Liver (tissue), 3 donors: Measurements from ENCODE around the gene IGF2R.

Source experiments
- ATF3 ChIP-seq: IDR thresholded peaks from 2 replicates; pipeline ENCODE4 v1.6.1; 2016; ENCODE audit warnings: antibody characterized with exemption
- EGR1 ChIP-seq, 2 donors: IDR thresholded peaks; 2 replicates each; pipeline ENCODE4 v1.6.1; 2016 to 2018; ENCODE audit warnings: antibody characterized with exemption in 2 of 2, low read depth in 2 of 2
- GABPA ChIP-seq, 2 donors: IDR thresholded peaks in 1 of 2; conservative IDR thresholded peaks in 1 of 2; 2 replicates each; pipeline ENCODE4 v1.6.1; 2016; ENCODE audit warnings: antibody characterized with exemption in 2 of 2, mild to moderate bottlenecking in 1 of 2, moderate library complexity in 1 of 2
- JUND ChIP-seq, 2 donors: IDR thresholded peaks; 2 replicates each; pipeline ENCODE4 v1.6.1; 2016; ENCODE audit warnings: antibody characterized with exemption in 2 of 2
- RAD21 ChIP-seq, 2 donors: IDR thresholded peaks; 2 replicates each; pipeline ENCODE4 v1.6.1; 2016; ENCODE audit warnings: antibody characterized with exemption in 2 of 2, mild to moderate bottlenecking in 2 of 2
- TAF1 ChIP-seq: conservative IDR thresholded peaks from 2 replicates; pipeline ENCODE4 v1.6.1; 2016; ENCODE audit warnings: antibody characterized with exemption, mild to moderate bottlenecking
- TF ChIP-seq, protein P1 (sequence below): fragments of 150-350 bp; IDR thresholded peaks from 2 replicates; pipeline ENCODE4 v1.5.1; 2017; ENCODE audit warnings: improper control_type of control experiment, low read depth, low read length; ENCODE audit not compliant: missing input control
- TF ChIP-seq, protein P2 (sequence below): IDR thresholded peaks from 2 replicates; pipeline ENCODE4 v1.6.1; 2016; ENCODE audit warnings: antibody characterized with exemption
- donor health status: healthy.
- donor health status: healthy.

DNA sequence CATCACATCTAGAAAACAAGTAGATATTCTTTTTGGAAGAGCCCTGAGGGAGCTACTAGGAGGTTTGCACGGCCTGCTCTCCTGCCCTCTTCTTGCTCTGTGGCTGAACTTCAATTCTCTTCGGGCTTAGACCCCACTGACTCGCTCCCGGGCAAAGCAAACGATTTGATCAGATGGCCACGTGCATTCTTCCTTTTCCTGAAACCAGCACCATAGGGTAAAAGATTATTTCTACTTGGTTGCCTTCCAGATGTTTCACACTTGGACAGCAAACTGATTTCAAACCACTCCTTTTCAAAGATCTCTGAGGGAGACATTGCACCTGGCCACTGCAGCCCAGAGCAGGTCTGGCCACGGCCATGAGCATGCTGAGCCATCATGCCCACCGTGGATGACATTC lies 152.7 kb downstream of the IGF2R start, which contains the start of gene SLC22A1:
- TF ChIP-seq, protein P1, sequence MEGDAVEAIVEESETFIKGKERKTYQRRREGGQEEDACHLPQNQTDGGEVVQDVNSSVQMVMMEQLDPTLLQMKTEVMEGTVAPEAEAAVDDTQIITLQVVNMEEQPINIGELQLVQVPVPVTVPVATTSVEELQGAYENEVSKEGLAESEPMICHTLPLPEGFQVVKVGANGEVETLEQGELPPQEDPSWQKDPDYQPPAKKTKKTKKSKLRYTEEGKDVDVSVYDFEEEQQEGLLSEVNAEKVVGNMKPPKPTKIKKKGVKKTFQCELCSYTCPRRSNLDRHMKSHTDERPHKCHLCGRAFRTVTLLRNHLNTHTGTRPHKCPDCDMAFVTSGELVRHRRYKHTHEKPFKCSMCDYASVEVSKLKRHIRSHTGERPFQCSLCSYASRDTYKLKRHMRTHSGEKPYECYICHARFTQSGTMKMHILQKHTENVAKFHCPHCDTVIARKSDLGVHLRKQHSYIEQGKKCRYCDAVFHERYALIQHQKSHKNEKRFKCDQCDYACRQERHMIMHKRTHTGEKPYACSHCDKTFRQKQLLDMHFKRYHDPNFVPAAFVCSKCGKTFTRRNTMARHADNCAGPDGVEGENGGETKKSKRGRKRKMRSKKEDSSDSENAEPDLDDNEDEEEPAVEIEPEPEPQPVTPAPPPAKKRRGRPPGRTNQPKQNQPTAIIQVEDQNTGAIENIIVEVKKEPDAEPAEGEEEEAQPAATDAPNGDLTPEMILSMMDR: no peak
- peak in 1 of 2 donors; percentile 10 for TF ChIP-seq RAD21 (IDR thresholded peaks at IDR 0.05)
- TF ChIP-seq, protein P2, sequence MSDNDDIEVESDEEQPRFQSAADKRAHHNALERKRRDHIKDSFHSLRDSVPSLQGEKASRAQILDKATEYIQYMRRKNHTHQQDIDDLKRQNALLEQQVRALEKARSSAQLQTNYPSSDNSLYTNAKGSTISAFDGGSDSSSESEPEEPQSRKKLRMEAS: peak; percentile 84
- TF ChIP-seq ATF3: no peak
- no peak for TF ChIP-seq EGR1 (IDR thresholded peaks at IDR 0.05; ENCODE audit: low read depth in 2 of 2)
- TF ChIP-seq GABPA (IDR thresholded peaks at IDR 0.05 in 1 of 2, conservative IDR thresholded peaks at IDR 0.05 in 1 of 2): no peak
- peak; percentile 81 for TF ChIP-seq TAF1
- peak in 1 of 2 donors; percentile 15 for TF ChIP-seq JUND (IDR thresholded peaks at IDR 0.05)
